Neural cell (in vitro differentiated cells): Measurements from ENCODE around the gene KANSL1L. TPM values are rescaled to one million over a fixed set of nuclear protein-coding genes. Genes with fewer than 3 reads are reported as not detected.
A peak's percentile ranks its signal among the peaks of the same experiment; 100 is the strongest.

Experiments used
- H2AFZ ChIP-seq: fragments of 200-600, 300-800 bp; sonication (generic), shearing (Covaris generic); 2 replicates; pipeline ENCODE4 v1.6.0; 2014; ENCODE audit warnings: low read depth, mild to moderate bottlenecking, antibody characterized with exemption, low read length, moderate library complexity
- H3F3A ChIP-seq: fragments of 200-600 bp; shearing (Covaris generic); 2 replicates; pipeline ENCODE4 v1.6.1; 2016; ENCODE audit warnings: mild to moderate bottlenecking, moderate library complexity, mixed read lengths, antibody characterized with exemption, low read length; ENCODE audit not compliant: insufficient read depth, poor library complexity, severe bottlenecking
- H3K27ac ChIP-seq: fragments of 200-600, 300-800 bp; sonication (generic), shearing (Covaris generic); 2 replicates; pipeline ENCODE4 v1.5.1; 2014; ENCODE audit warnings: mild to moderate bottlenecking, low read length, moderate library complexity
- H3K27me3 ChIP-seq: fragments of 300-800, 200-600 bp; sonication (generic), shearing (Covaris generic); 2 replicates; pipeline ENCODE4 v1.6.0; 2014; ENCODE audit warnings: mild to moderate bottlenecking, low read depth, low read length, moderate library complexity; ENCODE audit not compliant: insufficient read depth
- H3K36me3 ChIP-seq: fragments of 300-800, 200-600 bp; sonication (generic), shearing (Covaris generic); 2 replicates; pipeline ENCODE4 v1.5.1; 2014; ENCODE audit warnings: mild to moderate bottlenecking, antibody characterized with exemption, low read length, moderate library complexity; ENCODE audit not compliant: insufficient read depth
- H3K4me2 ChIP-seq: fragments of 300-800, 200-600 bp; sonication (generic), shearing (Covaris generic); 2 replicates; pipeline ENCODE4 v1.6.0; 2014; ENCODE audit warnings: mild to moderate bottlenecking, low read length
- H3K4me3 ChIP-seq: fragments of 300-800, 200-600 bp; sonication (generic), shearing (Covaris generic); 2 replicates; pipeline ENCODE4 v1.5.1; 2014; ENCODE audit warnings: mild to moderate bottlenecking, low read length, moderate library complexity
- H3K79me2 ChIP-seq: fragments of 200-600 bp; shearing (Covaris generic); replicated peaks from 2 replicates; pipeline ENCODE4 v1.6.0; 2014; ENCODE audit warnings: mild to moderate bottlenecking, low read length, moderate library complexity; ENCODE audit not compliant: insufficient read depth
- H3K9ac ChIP-seq: fragments of 300-800, 200-600 bp; sonication (generic), shearing (Covaris generic); 2 replicates; pipeline ENCODE4 v1.6.1; 2016; ENCODE audit warnings: mild to moderate bottlenecking, low read length, mixed read lengths
- H3K9me2 ChIP-seq: fragments of 200-600 bp; shearing (Covaris generic); 2 replicates; pipeline ENCODE4 v1.6.1; 2016; ENCODE audit warnings: mild to moderate bottlenecking, low read length, mixed read lengths; ENCODE audit not compliant: insufficient read depth
- H3K9me3 ChIP-seq: fragments of 200-600, 300-800 bp; sonication (generic), shearing (Covaris generic); 2 replicates; pipeline ENCODE4 v1.6.1; 2016; ENCODE audit warnings: mild to moderate bottlenecking, mixed run types, low read length, moderate library complexity, mixed read lengths
- H4K20me1 ChIP-seq: fragments of 200-600 bp; shearing (Covaris generic); 2 replicates; pipeline ENCODE4 v1.6.1; 2016; ENCODE audit warnings: mild to moderate bottlenecking, mixed run types; ENCODE audit not compliant: insufficient read depth
- EP300 ChIP-seq: fragments of 450-650 bp; conservative IDR thresholded peaks from 2 replicates; pipeline ENCODE4 v1.6.1; 2014; ENCODE audit warnings: antibody characterized with exemption, mild to moderate bottlenecking, moderate library complexity; ENCODE audit not compliant: poor library complexity, severe bottlenecking
- EZH2 ChIP-seq: fragments of 200-600, 300-800 bp; shearing (Covaris generic), sonication (generic); IDR thresholded peaks from 2 replicates; pipeline ENCODE4 v1.6.1; 2014; ENCODE audit warnings: antibody characterized with exemption, low read length, borderline replicate concordance, mild to moderate bottlenecking; ENCODE audit not compliant: insufficient read depth, poor library complexity, severe bottlenecking
- MXI1 ChIP-seq: fragments of 450-650 bp; conservative IDR thresholded peaks from 2 replicates; pipeline ENCODE4 v1.6.1; 2014; ENCODE audit warnings: antibody characterized with exemption, mild to moderate bottlenecking; ENCODE audit not compliant: poor library complexity, severe bottlenecking
- POLR2AphosphoS5 ChIP-seq: IDR thresholded peaks from 2 replicates; pipeline ENCODE4 v1.6.1; 2012
- RAD21 ChIP-seq: fragments of 450-650 bp; conservative IDR thresholded peaks from 2 replicates; pipeline ENCODE4 v1.6.1; 2014; ENCODE audit warnings: antibody characterized with exemption, mild to moderate bottlenecking, moderate library complexity
- SMC3 ChIP-seq: fragments of 450-650 bp; conservative IDR thresholded peaks from 2 replicates; pipeline ENCODE4 v1.6.1; 2014; ENCODE audit warnings: antibody characterized with exemption, mild to moderate bottlenecking, moderate library complexity; ENCODE audit not compliant: poor library complexity
- TAF1 ChIP-seq: IDR thresholded peaks from 2 replicates; pipeline ENCODE4 v1.6.1; 2012; ENCODE audit warnings: low read depth
- polyA plus RNA-seq: library from polyadenylated mRNA; depleted of rRNA; stranded (reverse); fragments of >200 nt; gene quantifications from 2 replicates; pipeline ENCODE4 v1.2.3, GENCODE V29; 2014
- TF ChIP-seq, protein P1 (sequence below): fragments of 450-650 bp; IDR thresholded peaks from 2 replicates; pipeline ENCODE4 v1.5.1; 2014; ENCODE audit warnings: antibody characterized with exemption, mild to moderate bottlenecking, moderate library complexity; ENCODE audit not compliant: poor library complexity, severe bottlenecking
- TF ChIP-seq, protein P2 (sequence below): IDR thresholded peaks from 2 replicates; pipeline ENCODE4 v1.6.1; 2012; ENCODE audit warnings: borderline replicate concordance

The KANSL1L gene
- polyA plus RNA-seq, 1 donor from 2014 or later, result 27.6 TPM

DNA sequence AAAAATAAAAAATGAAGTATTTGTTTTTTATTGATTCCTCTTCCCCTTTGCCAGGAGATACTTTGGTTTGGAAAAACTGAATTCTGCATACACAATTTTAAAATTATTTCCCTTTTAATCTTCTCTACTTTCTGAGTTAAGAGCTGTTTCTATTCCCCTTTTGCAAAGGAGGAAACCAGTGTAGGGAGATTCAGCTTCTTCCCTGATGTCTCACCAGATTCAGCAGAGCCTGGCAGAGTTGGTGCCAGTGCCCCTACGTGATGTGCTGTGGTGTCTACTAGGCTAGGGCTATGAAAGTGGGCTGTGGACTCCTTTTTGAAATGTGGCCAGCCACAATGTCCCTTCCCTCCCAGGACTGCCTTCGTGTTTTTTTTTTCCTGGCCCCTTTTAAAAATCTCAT is 166.3 kb downstream of the KANSL1L start:
- H3K4me3 ChIP-seq, result peak overlapping the region; percentile 90
- H4K20me1 ChIP-seq, result no peaks in the 10 kb centered on the region
- H3K27ac ChIP-seq, result no peak overlapping the region
- H3K27me3 ChIP-seq, result no peaks in the 10 kb centered on the region
- TF ChIP-seq TAF1, result no peak
- TF ChIP-seq EP300, result no peak
- TF ChIP-seq RAD21, result no peak
- no peak for TF ChIP-seq POLR2AphosphoS5
- TF ChIP-seq MXI1, result no peak
- TF ChIP-seq, protein P1, sequence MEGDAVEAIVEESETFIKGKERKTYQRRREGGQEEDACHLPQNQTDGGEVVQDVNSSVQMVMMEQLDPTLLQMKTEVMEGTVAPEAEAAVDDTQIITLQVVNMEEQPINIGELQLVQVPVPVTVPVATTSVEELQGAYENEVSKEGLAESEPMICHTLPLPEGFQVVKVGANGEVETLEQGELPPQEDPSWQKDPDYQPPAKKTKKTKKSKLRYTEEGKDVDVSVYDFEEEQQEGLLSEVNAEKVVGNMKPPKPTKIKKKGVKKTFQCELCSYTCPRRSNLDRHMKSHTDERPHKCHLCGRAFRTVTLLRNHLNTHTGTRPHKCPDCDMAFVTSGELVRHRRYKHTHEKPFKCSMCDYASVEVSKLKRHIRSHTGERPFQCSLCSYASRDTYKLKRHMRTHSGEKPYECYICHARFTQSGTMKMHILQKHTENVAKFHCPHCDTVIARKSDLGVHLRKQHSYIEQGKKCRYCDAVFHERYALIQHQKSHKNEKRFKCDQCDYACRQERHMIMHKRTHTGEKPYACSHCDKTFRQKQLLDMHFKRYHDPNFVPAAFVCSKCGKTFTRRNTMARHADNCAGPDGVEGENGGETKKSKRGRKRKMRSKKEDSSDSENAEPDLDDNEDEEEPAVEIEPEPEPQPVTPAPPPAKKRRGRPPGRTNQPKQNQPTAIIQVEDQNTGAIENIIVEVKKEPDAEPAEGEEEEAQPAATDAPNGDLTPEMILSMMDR, result no peak
- TF ChIP-seq EZH2, result no peak
- TF ChIP-seq SMC3, result no peak
- TF ChIP-seq, protein P2, sequence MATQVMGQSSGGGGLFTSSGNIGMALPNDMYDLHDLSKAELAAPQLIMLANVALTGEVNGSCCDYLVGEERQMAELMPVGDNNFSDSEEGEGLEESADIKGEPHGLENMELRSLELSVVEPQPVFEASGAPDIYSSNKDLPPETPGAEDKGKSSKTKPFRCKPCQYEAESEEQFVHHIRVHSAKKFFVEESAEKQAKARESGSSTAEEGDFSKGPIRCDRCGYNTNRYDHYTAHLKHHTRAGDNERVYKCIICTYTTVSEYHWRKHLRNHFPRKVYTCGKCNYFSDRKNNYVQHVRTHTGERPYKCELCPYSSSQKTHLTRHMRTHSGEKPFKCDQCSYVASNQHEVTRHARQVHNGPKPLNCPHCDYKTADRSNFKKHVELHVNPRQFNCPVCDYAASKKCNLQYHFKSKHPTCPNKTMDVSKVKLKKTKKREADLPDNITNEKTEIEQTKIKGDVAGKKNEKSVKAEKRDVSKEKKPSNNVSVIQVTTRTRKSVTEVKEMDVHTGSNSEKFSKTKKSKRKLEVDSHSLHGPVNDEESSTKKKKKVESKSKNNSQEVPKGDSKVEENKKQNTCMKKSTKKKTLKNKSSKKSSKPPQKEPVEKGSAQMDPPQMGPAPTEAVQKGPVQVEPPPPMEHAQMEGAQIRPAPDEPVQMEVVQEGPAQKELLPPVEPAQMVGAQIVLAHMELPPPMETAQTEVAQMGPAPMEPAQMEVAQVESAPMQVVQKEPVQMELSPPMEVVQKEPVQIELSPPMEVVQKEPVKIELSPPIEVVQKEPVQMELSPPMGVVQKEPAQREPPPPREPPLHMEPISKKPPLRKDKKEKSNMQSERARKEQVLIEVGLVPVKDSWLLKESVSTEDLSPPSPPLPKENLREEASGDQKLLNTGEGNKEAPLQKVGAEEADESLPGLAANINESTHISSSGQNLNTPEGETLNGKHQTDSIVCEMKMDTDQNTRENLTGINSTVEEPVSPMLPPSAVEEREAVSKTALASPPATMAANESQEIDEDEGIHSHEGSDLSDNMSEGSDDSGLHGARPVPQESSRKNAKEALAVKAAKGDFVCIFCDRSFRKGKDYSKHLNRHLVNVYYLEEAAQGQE, result no peak
- no peaks in the 10 kb centered on the region for H3K36me3 ChIP-seq
- no peak overlapping the region for H3K4me2 ChIP-seq
- H3K9me3 ChIP-seq, result no peaks in the 10 kb centered on the region
- H3K79me2 ChIP-seq, result peaks cover 45% of the 10 kb centered on the region
- H2AFZ ChIP-seq, result no peak overlapping the region
- H3F3A ChIP-seq, result no peaks in the 10 kb centered on the region
- no peaks in the 10 kb centered on the region for H3K9me2 ChIP-seq
- H3K9ac ChIP-seq, result no peak overlapping the region

DNA sequence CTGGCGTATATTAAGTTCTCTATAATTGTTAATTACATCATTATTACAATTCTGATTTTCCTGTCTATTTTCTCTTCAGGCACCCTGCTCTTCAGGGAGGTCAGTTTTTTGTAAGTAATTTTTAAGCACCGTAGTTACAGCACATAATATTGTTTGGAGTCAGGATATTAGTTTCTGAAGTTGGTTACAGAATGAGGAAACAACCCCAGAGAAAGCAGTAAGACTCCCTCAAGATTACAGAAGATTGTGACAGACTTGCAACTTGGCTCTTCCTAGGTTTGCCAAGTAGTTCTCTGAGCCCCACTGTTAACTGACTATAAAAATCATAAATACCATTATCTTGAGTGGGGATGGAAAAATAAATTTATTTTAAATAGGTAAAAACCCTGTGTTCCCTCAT is 167.8 kb downstream of the KANSL1L start:
- no peaks in the 10 kb centered on the region for H3F3A ChIP-seq
- no peaks in the 10 kb centered on the region for H4K20me1 ChIP-seq
- H3K9ac ChIP-seq, result peak overlapping the region; percentile 75
- H3K36me3 ChIP-seq, result no peaks in the 10 kb centered on the region
- no peaks in the 10 kb centered on the region for H3K9me3 ChIP-seq
- H3K9me2 ChIP-seq, result no peaks in the 10 kb centered on the region
- no peak overlapping the region for H3K27ac ChIP-seq
- peaks cover 40% of the 10 kb centered on the region for H3K79me2 ChIP-seq
- peak overlapping the region; percentile 47 for H3K4me2 ChIP-seq
- H3K4me3 ChIP-seq, result peak overlapping the region; percentile 90
- TF ChIP-seq POLR2AphosphoS5 (no peak), EP300 (no peak), RAD21 (no peak), EZH2 (no peak), MXI1 (no peak), SMC3 (no peak), TAF1 (no peak)
- TF ChIP-seq, protein P1, result no peak
- TF ChIP-seq, protein P2, result no peak
- no peak overlapping the region for H2AFZ ChIP-seq
- no peaks in the 10 kb centered on the region for H3K27me3 ChIP-seq
